ENCODE measurements around the gene PC.

Gene PC

DNA sequence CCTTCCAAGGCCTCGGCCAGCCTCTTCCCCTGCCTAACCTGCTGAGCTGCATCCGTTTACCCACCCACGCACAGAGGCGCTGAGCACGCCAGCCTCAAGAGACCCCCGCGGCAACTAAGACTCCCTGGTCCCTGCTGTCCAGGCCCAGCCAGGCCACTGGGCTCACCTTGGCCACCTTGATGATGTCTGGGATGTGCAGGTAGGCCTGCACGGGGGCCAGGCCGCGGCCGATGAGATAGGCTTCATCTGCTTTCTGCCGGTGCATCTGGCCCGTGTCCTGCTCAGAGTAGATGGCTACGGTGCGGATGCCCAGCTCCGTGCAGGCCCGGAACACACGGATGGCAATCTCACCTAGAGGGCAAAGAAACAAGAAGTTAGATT lies 86.7 kb downstream of the PC start:
- H3K4me3 ChIP-seq (ENCODE audit: low read depth, low read length), result no peak overlapping the region
- peaks cover 8% of the 10 kb centered on the region for H3K4me1 ChIP-seq
- H3K9me3 ChIP-seq (ENCODE audit: control insufficient read depth, low read length), result no peaks in the 10 kb centered on the region
- TF ChIP-seq, protein P1, sequence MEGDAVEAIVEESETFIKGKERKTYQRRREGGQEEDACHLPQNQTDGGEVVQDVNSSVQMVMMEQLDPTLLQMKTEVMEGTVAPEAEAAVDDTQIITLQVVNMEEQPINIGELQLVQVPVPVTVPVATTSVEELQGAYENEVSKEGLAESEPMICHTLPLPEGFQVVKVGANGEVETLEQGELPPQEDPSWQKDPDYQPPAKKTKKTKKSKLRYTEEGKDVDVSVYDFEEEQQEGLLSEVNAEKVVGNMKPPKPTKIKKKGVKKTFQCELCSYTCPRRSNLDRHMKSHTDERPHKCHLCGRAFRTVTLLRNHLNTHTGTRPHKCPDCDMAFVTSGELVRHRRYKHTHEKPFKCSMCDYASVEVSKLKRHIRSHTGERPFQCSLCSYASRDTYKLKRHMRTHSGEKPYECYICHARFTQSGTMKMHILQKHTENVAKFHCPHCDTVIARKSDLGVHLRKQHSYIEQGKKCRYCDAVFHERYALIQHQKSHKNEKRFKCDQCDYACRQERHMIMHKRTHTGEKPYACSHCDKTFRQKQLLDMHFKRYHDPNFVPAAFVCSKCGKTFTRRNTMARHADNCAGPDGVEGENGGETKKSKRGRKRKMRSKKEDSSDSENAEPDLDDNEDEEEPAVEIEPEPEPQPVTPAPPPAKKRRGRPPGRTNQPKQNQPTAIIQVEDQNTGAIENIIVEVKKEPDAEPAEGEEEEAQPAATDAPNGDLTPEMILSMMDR (IDR thresholded peaks at IDR 0.05), result no peak
- no peak overlapping the region for H2AFZ ChIP-seq
- no peak overlapping the region for H3K9ac ChIP-seq
- H3K36me3 ChIP-seq (ENCODE audit: control insufficient read depth, insufficient read depth, low read length), result no peaks in the 10 kb centered on the region
- H3K4me2 ChIP-seq (ENCODE audit: low read length), result no peak overlapping the region
- H3K79me2 ChIP-seq, result no peaks in the 10 kb centered on the region
- H3K27me3 ChIP-seq (ENCODE audit: control insufficient read depth, insufficient read depth, low read length), result no peaks in the 10 kb centered on the region
- no peak overlapping the region for H3K27ac ChIP-seq

DNA sequence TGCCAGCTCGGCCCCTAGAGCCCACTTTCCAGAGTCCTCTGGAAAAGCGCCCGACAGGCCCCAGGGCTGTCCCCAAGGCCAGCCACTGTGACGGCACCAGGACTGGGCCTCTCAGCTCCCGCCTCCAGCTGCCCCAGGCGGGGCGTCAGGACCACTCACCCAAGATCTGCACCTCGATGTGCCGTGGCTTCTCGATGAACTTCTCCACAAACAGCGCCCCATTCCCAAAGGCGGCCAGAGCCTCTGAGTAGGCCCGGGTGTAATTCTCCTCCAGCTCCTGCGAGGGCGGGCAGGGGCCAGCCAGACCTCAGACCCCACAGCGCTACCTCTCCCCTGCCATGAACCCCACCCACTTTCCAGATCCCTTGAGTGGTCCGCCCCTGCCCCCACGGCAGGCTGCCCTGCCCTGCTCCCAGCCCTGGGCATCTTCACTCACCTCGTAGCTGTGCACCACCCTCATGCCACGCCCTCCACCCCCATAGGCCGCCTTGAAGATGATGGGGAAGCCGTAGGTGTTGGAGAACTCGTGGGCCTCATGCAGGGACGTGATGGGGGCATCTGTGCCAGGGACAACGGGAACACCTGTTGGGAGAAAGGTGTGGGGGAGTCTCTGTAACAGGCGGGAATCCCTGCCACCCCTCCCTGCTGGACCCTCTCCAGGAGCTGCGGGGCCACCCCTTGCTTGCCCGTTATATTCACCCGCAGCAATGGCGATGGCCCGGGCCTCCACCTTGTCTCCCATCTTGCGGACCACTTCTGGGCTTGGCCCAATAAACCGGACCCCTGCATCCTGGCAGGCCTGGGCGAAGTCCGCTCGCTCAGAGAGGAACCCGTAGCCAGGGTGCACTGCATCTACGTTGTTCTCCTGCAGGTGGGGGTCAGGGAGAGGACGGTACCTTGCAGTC lies 87.3 kb downstream of the PC start:
- Histone ChIP-seq H3K36me3 (ENCODE audit: control insufficient read depth, insufficient read depth, low read length) (no peaks in the 10 kb centered on the region), H3K9me3 (ENCODE audit: control insufficient read depth, low read length) (no peaks in the 10 kb centered on the region), H3K4me3 (ENCODE audit: low read depth, low read length) (no peak overlapping the region), H3K79me2 (no peaks in the 10 kb centered on the region), H3K4me1 (peaks cover 2% of the 10 kb centered on the region), H3K27me3 (ENCODE audit: control insufficient read depth, insufficient read depth, low read length) (no peaks in the 10 kb centered on the region), H2AFZ (no peak overlapping the region), H3K9ac (no peak overlapping the region), H3K4me2 (ENCODE audit: low read length) (no peak overlapping the region), H3K27ac (no peak overlapping the region)
- TF ChIP-seq, protein P1 (IDR thresholded peaks at IDR 0.05), result no peak

DNA sequence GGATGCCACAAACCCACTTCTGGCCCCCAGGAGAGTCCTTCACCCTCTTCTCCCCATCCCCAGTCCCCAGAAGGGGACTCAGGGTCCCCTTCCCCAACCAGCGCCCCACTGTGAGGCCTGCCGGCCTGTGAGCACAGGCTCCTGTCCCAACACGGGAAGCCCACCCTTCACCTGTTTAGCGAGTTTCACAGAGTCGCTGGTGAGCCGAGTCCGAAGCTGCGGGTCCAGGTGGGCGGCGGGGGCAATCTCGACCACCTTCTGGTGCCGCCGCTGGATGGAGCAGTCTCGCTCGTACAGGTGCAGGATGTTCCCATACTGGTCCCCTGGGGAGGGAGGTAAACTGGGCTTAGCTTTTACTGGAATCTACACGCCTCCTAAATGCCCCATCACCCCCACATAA lies 88.1 kb downstream of the PC start:
- H3K27ac ChIP-seq, result no peak overlapping the region
- H3K36me3 ChIP-seq (ENCODE audit: control insufficient read depth, insufficient read depth, low read length), result no peaks in the 10 kb centered on the region
- H3K4me2 ChIP-seq (ENCODE audit: low read length), result no peak overlapping the region
- H3K4me1 ChIP-seq, result no peaks in the 10 kb centered on the region
- no peak overlapping the region for H3K9ac ChIP-seq
- no peaks in the 10 kb centered on the region for H3K9me3 ChIP-seq (ENCODE audit: control insufficient read depth, low read length)
- no peak overlapping the region for H3K4me3 ChIP-seq (ENCODE audit: low read depth, low read length)
- H3K79me2 ChIP-seq, result no peaks in the 10 kb centered on the region
- H2AFZ ChIP-seq, result no peak overlapping the region
- H3K27me3 ChIP-seq (ENCODE audit: control insufficient read depth, insufficient read depth, low read length), result no peaks in the 10 kb centered on the region
- TF ChIP-seq, protein P1 (IDR thresholded peaks at IDR 0.05), result no peak

DNA sequence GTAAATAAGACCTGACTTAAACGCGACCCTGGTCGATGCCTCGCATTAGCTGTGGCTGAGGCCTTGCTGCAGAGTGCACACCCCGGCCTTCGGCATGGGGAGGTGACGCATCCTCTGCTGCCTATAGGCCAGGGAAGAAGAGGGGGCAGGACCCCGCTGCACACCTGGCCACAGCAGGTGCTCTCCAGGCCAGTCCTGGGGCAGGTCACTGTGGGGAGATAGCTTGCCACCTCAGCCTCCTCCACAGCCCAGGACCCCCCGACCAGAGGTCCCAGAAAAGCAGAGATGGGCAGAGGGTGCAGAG lies 88.7 kb downstream of the PC start:
- Histone ChIP-seq H3K4me3 (ENCODE audit: low read depth, low read length) (no peak overlapping the region), H3K9ac (no peak overlapping the region), H3K27me3 (ENCODE audit: control insufficient read depth, insufficient read depth, low read length) (no peaks in the 10 kb centered on the region), H3K27ac (no peak overlapping the region), H3K4me2 (ENCODE audit: low read length) (no peak overlapping the region), H3K79me2 (no peaks in the 10 kb centered on the region), H3K9me3 (ENCODE audit: control insufficient read depth, low read length) (no peaks in the 10 kb centered on the region), H2AFZ (no peak overlapping the region), H3K4me1 (no peaks in the 10 kb centered on the region), H3K36me3 (ENCODE audit: control insufficient read depth, insufficient read depth, low read length) (no peaks in the 10 kb centered on the region)
- TF ChIP-seq, protein P1 (IDR thresholded peaks at IDR 0.05), result no peak

All from parathyroid adenoma (tissue), 2 donors.